Mesothelial cell of epicardium (in vitro differentiated cells): ENCODE measurements around the gene ERGIC1. TPM values are rescaled to one million over a fixed set of nuclear protein-coding genes. Genes with fewer than 3 reads are reported as not detected.

ENCODE experiments used
- DNase-seq, 2 experiments: peaks; one replicate each; pipeline ENCODE4 v3.0.0; 2021; ENCODE audit warnings: low spot score in 2 of 2; ENCODE audit not compliant: unreplicated experiment in 2 of 2
- H3K27ac Mint-ChIP-seq: 2 replicates; pipeline ENCODE4 v1.8.0; 2021; ENCODE audit warnings: mixed read lengths
- H3K27me3 Mint-ChIP-seq: 2 replicates; pipeline ENCODE4 v1.8.0; 2021; ENCODE audit warnings: low read depth, mixed read lengths
- H3K36me3 Mint-ChIP-seq: 2 replicates; pipeline ENCODE4 v1.8.0; 2021; ENCODE audit warnings: mixed read lengths
- H3K4me1 Mint-ChIP-seq: 2 replicates; pipeline ENCODE4 v1.8.0; 2021; ENCODE audit warnings: mixed read lengths
- H3K4me3 Mint-ChIP-seq: 2 replicates; pipeline ENCODE4 v1.8.0; 2021; ENCODE audit warnings: mild to moderate bottlenecking, moderate library complexity, mixed read lengths
- H3K9me3 Mint-ChIP-seq: 2 replicates; pipeline ENCODE4 v1.8.0; 2021; ENCODE audit warnings: mixed read lengths
- CTCF ChIP-seq: fragments of 200-600 bp; sonication (generic); IDR thresholded peaks from one replicate; pipeline ENCODE4 v1.5.0; 2021; ENCODE audit warnings: antibody characterized with exemption; ENCODE audit not compliant: unreplicated experiment
- total RNA-seq: library from RNA; stranded (reverse); gene quantifications from 3 replicates; pipeline ENCODE4 v1.2.1, GENCODE V29; 2021

ERGIC1 gene
- total RNA-seq, 1 donor from 2014 or later = 107 TPM

- Mint-ChIP-seq H3K9me3 (no peaks in the 10 kb centered on the region), H3K4me3 (peak overlapping the region; percentile 74), H3K4me1 (peaks cover 27% of the 10 kb centered on the region), H3K36me3 (no peaks in the 10 kb centered on the region), H3K27me3 (no peaks in the 10 kb centered on the region), H3K27ac (peak overlapping the region; percentile 79)
- DNase-seq = peak in 1 of 2 experiments; percentile 42
- no peak for TF ChIP-seq CTCF
These were observed 601 bp downstream of the ERGIC1 start for GRCh38 chr5:172834415-172835289.

GRCh38 chr5:172835290-172835993 lies 1.4 kb downstream of the ERGIC1 start:
- no peaks in the 10 kb centered on the region for H3K27me3 Mint-ChIP-seq

GRCh38 chr5:172835994-172836356 lies 1.9 kb downstream of the ERGIC1 start:
- H3K4me1 Mint-ChIP-seq = peaks cover 30% of the 10 kb centered on the region
- TF ChIP-seq CTCF = no peak
- no peaks in the 10 kb centered on the region for H3K36me3 Mint-ChIP-seq
- no peaks in the 10 kb centered on the region for H3K27me3 Mint-ChIP-seq
- DNase-seq = no peak
- H3K4me3 Mint-ChIP-seq = peak overlapping the region; percentile 74
- no peaks in the 10 kb centered on the region for H3K9me3 Mint-ChIP-seq
- peak overlapping the region; percentile 79 for H3K27ac Mint-ChIP-seq

More at GRCh38 chr5:172835290-172835993, 1.4 kb downstream of the ERGIC1 start:
- no peak for DNase-seq
- no peaks in the 10 kb centered on the region for H3K9me3 Mint-ChIP-seq
- no peaks in the 10 kb centered on the region for H3K36me3 Mint-ChIP-seq
- H3K27ac Mint-ChIP-seq = peak overlapping the region; percentile 79
- no peak for TF ChIP-seq CTCF
- H3K4me3 Mint-ChIP-seq = peak overlapping the region; percentile 74
- H3K4me1 Mint-ChIP-seq = peaks cover 30% of the 10 kb centered on the region

- H3K27me3 Mint-ChIP-seq = no peaks in the 10 kb centered on the region
- DNase-seq = no peak
- H3K36me3 Mint-ChIP-seq = peaks cover 6% of the 10 kb centered on the region
- H3K27ac Mint-ChIP-seq = peak overlapping the region; percentile 9
- H3K4me1 Mint-ChIP-seq = peaks cover 30% of the 10 kb centered on the region
- H3K9me3 Mint-ChIP-seq = no peaks in the 10 kb centered on the region
- TF ChIP-seq CTCF = no peak
- H3K4me3 Mint-ChIP-seq = no peak overlapping the region
These were observed 3.6 kb downstream of the ERGIC1 start for GRCh38 chr5:172837640-172838039.

GRCh38 chr5:172838151-172838875 lies 4.3 kb downstream of the ERGIC1 start:
- H3K36me3 Mint-ChIP-seq = peaks cover 9% of the 10 kb centered on the region
- no peak for DNase-seq
- no peak overlapping the region for H3K27ac Mint-ChIP-seq
- H3K9me3 Mint-ChIP-seq = no peaks in the 10 kb centered on the region
- no peaks in the 10 kb centered on the region for H3K27me3 Mint-ChIP-seq
- TF ChIP-seq CTCF = no peak
- H3K4me3 Mint-ChIP-seq = no peak overlapping the region
- H3K4me1 Mint-ChIP-seq = peaks cover 30% of the 10 kb centered on the region
